Caco-2 (cell line): ENCODE measurements around the gene PKP3. TPM values are rescaled to one million over a fixed set of nuclear protein-coding genes. Genes with fewer than 3 reads are reported as not detected.

Experiments
- BruUV-seq: library from RNA; stranded (reverse); fragments of 400-500 nt; replicated peaks from 2 replicates; lab custom pipeline; 2021; lab: Mats Ljungman, UMichigan
- CTCF ChIA-PET: fragments of 300-600 bp; sonication (Branson Sonifier 250); formaldehyde crosslinking; loops from one replicate; lab custom pipeline; 2022; ENCODE audit warnings: antibody characterized with exemption; lab: Charles Lee
- POLR2A ChIA-PET: fragments of 300-600 bp; sonication (Branson Sonifier 250); formaldehyde crosslinking; loops from one replicate; lab custom pipeline; 2022; ENCODE audit warnings: antibody characterized with exemption; lab: Charles Lee
- DNase-seq, 2 experiments: peaks; one replicate each; pipeline versions ENCODE4 v3.0.0 to v3.0.0-alpha.2; 2020 to 2022
- H3K27me3 ChIP-seq: replicated peaks from 2 replicates; pipeline ENCODE4 v1.6.0; 2011; ENCODE audit warnings: low read length; ENCODE audit not compliant: control insufficient read depth, insufficient read depth
- H3K36me3 ChIP-seq: 2 replicates; pipeline ENCODE4 v1.5.1; 2011; ENCODE audit warnings: low read length; ENCODE audit not compliant: control insufficient read depth, insufficient read depth
- H3K4me1 ChIP-seq: fragments of 250-450 bp; sonication (Bioruptor Pico); 2 replicates; pipeline ENCODE4 v1.5.1; 2020; ENCODE audit warnings: mild to moderate bottlenecking
- H3K4me3 ChIP-seq: 2 replicates; pipeline ENCODE4 v1.5.1; 2011; ENCODE audit warnings: low read depth, mild to moderate bottlenecking, control low read depth, low read length
- H3K9me3 ChIP-seq: fragments of 250-450 bp; sonication (Bioruptor Pico); 2 replicates; pipeline ENCODE4 v1.5.1; 2020; ENCODE audit warnings: mild to moderate bottlenecking, moderate library complexity
- H3K27ac Mint-ChIP-seq: one replicate; pipeline ENCODE4 v1.8.0; 2022; ENCODE audit warnings: mixed read lengths; ENCODE audit not compliant: unreplicated experiment
- H3K27me3 Mint-ChIP-seq: one replicate; pipeline ENCODE4 v1.8.0; 2022; ENCODE audit warnings: mixed read lengths; ENCODE audit not compliant: insufficient read depth, unreplicated experiment
- H3K36me3 Mint-ChIP-seq: one replicate; pipeline ENCODE4 v1.8.0; 2022; ENCODE audit warnings: mild to moderate bottlenecking, mixed read lengths; ENCODE audit not compliant: insufficient read depth, unreplicated experiment
- H3K4me1 Mint-ChIP-seq: one replicate; pipeline ENCODE4 v1.8.0; 2022; ENCODE audit warnings: low read depth, mixed read lengths; ENCODE audit not compliant: unreplicated experiment
- H3K4me3 Mint-ChIP-seq: one replicate; pipeline ENCODE4 v1.8.0; 2022; ENCODE audit warnings: mild to moderate bottlenecking, moderate library complexity, mixed read lengths; ENCODE audit not compliant: unreplicated experiment
- H3K9me3 Mint-ChIP-seq: one replicate; pipeline ENCODE4 v1.8.0; 2022; ENCODE audit warnings: mixed read lengths; ENCODE audit not compliant: unreplicated experiment
- CTCF ChIP-seq, 2 experiments: fragments of 200-600 bp in 1 of 2; IDR thresholded peaks; 1 replicate in 1 of 2; 2 replicates in 1 of 2; pipeline versions ENCODE4 v1.5.1 to v1.8.0; 2011 to 2022; ENCODE audit warnings: antibody characterized with exemption in 1 of 2, control low read depth in 1 of 2, inconsistent platforms in 1 of 2, low read depth in 1 of 2, low read length in 1 of 2, mild to moderate bottlenecking in 1 of 2, moderate library complexity in 1 of 2; ENCODE audit not compliant: insufficient read depth in 1 of 2, severe bottlenecking in 1 of 2, unreplicated experiment in 1 of 2
- intact Hi-C: fragments of 100-400 bp; cut with micrococcal nuclease; formaldehyde crosslinking; loops from one replicate; pipeline ENCODE4 v1.10.0; 2022; ENCODE audit not compliant: unreplicated experiment
- total RNA-seq: library from RNA; stranded (reverse); gene quantifications from 2 replicates; pipeline ENCODE4 v1.2.3, GENCODE V29; 2022

The PKP3 gene
- total RNA-seq, 1 experiment from 2014 or later: 149 TPM

DNA sequence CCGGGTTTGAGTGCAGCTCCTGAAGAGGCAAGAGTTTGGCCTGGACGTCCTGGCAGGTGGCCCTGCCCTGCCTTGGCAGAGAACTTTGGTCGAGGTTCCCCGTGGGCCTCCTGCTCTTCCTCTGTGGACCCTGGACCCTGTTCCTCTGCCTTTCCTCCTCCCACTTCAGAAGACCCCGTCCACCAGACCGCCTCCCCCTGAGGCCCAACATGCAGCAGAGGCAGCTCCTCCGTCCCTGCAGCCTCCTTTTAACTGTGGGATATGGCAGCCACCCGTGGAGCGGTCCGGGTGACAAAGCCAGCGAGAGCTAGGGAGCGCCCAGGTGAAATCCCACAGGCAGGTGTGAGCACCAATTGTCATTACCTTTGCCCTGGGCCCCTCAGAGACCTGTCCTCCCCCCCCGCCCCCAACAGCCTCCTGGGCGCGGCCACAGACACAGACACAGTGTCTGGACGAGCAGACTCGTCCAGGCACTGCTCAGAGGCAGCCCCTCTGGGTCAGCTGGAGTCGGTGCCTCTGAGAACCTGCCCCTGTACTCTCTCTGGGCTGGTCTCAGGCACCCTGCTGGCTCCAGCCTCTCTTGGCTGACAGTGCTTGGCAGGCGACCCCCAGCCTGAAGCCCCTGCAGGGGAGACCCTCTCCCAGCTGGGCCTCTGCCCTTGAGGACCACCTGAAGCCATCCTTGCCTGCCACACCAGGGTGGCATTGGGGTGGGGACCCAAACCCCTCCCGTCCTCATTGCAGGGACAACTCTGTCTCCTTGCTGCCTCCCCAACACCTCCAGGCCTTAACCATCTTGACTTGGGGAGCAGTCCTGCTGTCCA, 52.0 kb downstream of the PKP3 start:
- Histone ChIP-seq H3K4me1 (peaks cover 43% of the 10 kb centered on the region), H3K36me3 (no peaks in the 10 kb centered on the region), H3K4me3 (peak overlapping the region; percentile 16), H3K9me3 (no peaks in the 10 kb centered on the region), H3K27me3 (no peaks in the 10 kb centered on the region)
- Mint-ChIP-seq H3K27ac (peak overlapping the region; percentile 92), H3K4me3 (peak overlapping the region; percentile 64), H3K27me3 (no peaks in the 10 kb centered on the region), H3K36me3 (peaks cover 13% of the 10 kb centered on the region), H3K9me3 (no peaks in the 10 kb centered on the region), H3K4me1 (peaks cover 24% of the 10 kb centered on the region)
- intact Hi-C loops: loop anchor here (5.0 to 10.0 kb wide), 3 partner anchors 51 to 239 kb away; partner anchors contain the start of genes B4GALNT4, BET1L, PKP3 and RIC8A
- no peak for TF ChIP-seq CTCF (IDR thresholded peaks at IDR 0.05; ENCODE audit: insufficient read depth in 1 of 2, low read depth in 1 of 2, low read length in 1 of 2, severe bottlenecking in 1 of 2, unreplicated experiment in 1 of 2)
- DNase-seq: peak; percentile 68 to 86
- ChIA-PET CTCF (interaction anchor here (0.6 to 0.8 kb wide), 2 partner anchors 61 to 109 kb away, joined by 3 read pairs; partner anchors contain the start of gene RNH1), POLR2A (interaction anchor here (0.8 kb wide), 1 partner anchor 24 kb away, joined by 5 read pairs; no protein-coding TSS in a partner anchor)
- no TSS peak for BruUV-seq

- Mint-ChIP-seq H3K9me3 (no peaks in the 10 kb centered on the region), H3K4me3 (peak overlapping the region; percentile 64), H3K4me1 (peaks cover 32% of the 10 kb centered on the region), H3K27me3 (no peaks in the 10 kb centered on the region), H3K27ac (peak overlapping the region; percentile 92), H3K36me3 (peaks cover 13% of the 10 kb centered on the region)
- intact Hi-C loops: loop anchor here (5.0 to 10.0 kb wide), 3 partner anchors 52 to 240 kb away; partner anchors contain the start of genes B4GALNT4, BET1L, PKP3 and RIC8A
- H3K27me3 ChIP-seq: no peaks in the 10 kb centered on the region
- BruUV-seq: no TSS peak
- ChIA-PET POLR2A (no interaction called here), CTCF (interaction anchor here (0.5 to 4.3 kb wide), 4 partner anchors 17 to 139 kb away, joined by 3 to 43 read pairs (median 10); partner anchors contain the start of genes B4GALNT4 and IFITM2)
- no peaks in the 10 kb centered on the region for H3K36me3 ChIP-seq
- no peak for DNase-seq
- H3K4me3 ChIP-seq: no peak overlapping the region
- peaks cover 49% of the 10 kb centered on the region for H3K4me1 ChIP-seq
- no peaks in the 10 kb centered on the region for H3K9me3 ChIP-seq
- no peak for TF ChIP-seq CTCF (IDR thresholded peaks at IDR 0.05; ENCODE audit: insufficient read depth in 1 of 2, low read depth in 1 of 2, low read length in 1 of 2, severe bottlenecking in 1 of 2, unreplicated experiment in 1 of 2)
Measured at GRCh38 chr11:446891-447290, 52.9 kb downstream of the PKP3 start.
